ENCODE results near the gene ALDH1L2. TPM values are rescaled to one million over a fixed set of nuclear protein-coding genes. Genes with fewer than 3 reads are reported as not detected.

Gene ALDH1L2
- total RNA-seq, 4 donors from 2014 or later, result 2.1 to 9.1 (median 4.3) TPM

GRCh38 chr12:105076098-105076497, 8.2 kb downstream of the ALDH1L2 start:
- intact Hi-C loops (cut with DNase I), result no loop called here
- no peak overlapping the region for H3K27ac ChIP-seq
- 88 to 96% methylated on average over 1 of the region's 1 CpG for WGBS, 2 donors

GRCh38 chr12:105072888-105073488, 11.3 kb downstream of the ALDH1L2 start:
- TF ChIP-seq CTCF (IDR thresholded peaks at IDR 0.05) (no peak), POLR2A (IDR thresholded peaks at IDR 0.05) (no peak)
- WGBS, 2 donors, result 93 to 98% methylated on average over 6 of the region's 6 CpGs
- no peak overlapping the region for H3K27ac ChIP-seq
- H3K36me3 ChIP-seq, result no peaks in the 10 kb centered on the region
- DNase-seq, result no peak
- H3K4me3 ChIP-seq (replicated peaks in 1 of 3), result no peak overlapping the region
- no peaks in the 10 kb centered on the region for H3K9me3 ChIP-seq
- intact Hi-C loops (cut with DNase I), result no loop called here
- H3K4me1 ChIP-seq, result no peaks in the 10 kb centered on the region
- no peaks in the 10 kb centered on the region for H3K27me3 ChIP-seq

More at GRCh38 chr12:105076098-105076497, 8.2 kb downstream of the ALDH1L2 start:
- Histone ChIP-seq H3K27me3 (no peaks in the 10 kb centered on the region), H3K9me3 (no peaks in the 10 kb centered on the region), H3K4me3 (replicated peaks in 1 of 3) (no peak overlapping the region), H3K36me3 (no peaks in the 10 kb centered on the region), H3K4me1 (no peaks in the 10 kb centered on the region)
- no peak for TF ChIP-seq POLR2A (IDR thresholded peaks at IDR 0.05)
- TF ChIP-seq CTCF (IDR thresholded peaks at IDR 0.05), result no peak
- DNase-seq, result no peak

GRCh38 chr12:105071981-105072380, 12.3 kb downstream of the ALDH1L2 start:
- Histone ChIP-seq H3K27me3 (no peaks in the 10 kb centered on the region), H3K27ac (no peak overlapping the region), H3K4me1 (no peaks in the 10 kb centered on the region), H3K36me3 (no peaks in the 10 kb centered on the region), H3K9me3 (no peaks in the 10 kb centered on the region), H3K4me3 (replicated peaks in 1 of 3) (no peak overlapping the region)
- no peak for DNase-seq
- intact Hi-C loops (cut with DNase I), result no loop called here
- TF ChIP-seq CTCF (IDR thresholded peaks at IDR 0.05) (no peak), POLR2A (IDR thresholded peaks at IDR 0.05) (no peak)
- WGBS, 2 donors, result 95% methylated on average over 3 of the region's 3 CpGs

- no peak overlapping the region for H3K4me3 ChIP-seq (replicated peaks in 1 of 3)
- no peak for TF ChIP-seq POLR2A (IDR thresholded peaks at IDR 0.05)
- TF ChIP-seq CTCF (IDR thresholded peaks at IDR 0.05), result no peak
- intact Hi-C loops (cut with DNase I), result no loop called here
- no peaks in the 10 kb centered on the region for H3K36me3 ChIP-seq
- no peak for DNase-seq
- 59 to 79% methylated on average over 4 of the region's 4 CpGs for WGBS, 2 donors
- no peaks in the 10 kb centered on the region for H3K27me3 ChIP-seq
- no peaks in the 10 kb centered on the region for H3K4me1 ChIP-seq
- no peaks in the 10 kb centered on the region for H3K9me3 ChIP-seq
- H3K27ac ChIP-seq, result no peak overlapping the region
Observed at GRCh38 chr12:105069936-105070702, 14.1 kb downstream of the ALDH1L2 start.

GRCh38 chr12:105067511-105068031, 16.7 kb downstream of the ALDH1L2 start:
- intact Hi-C loops (cut with DNase I), result no loop called here
- no peak for DNase-seq
- Histone ChIP-seq H3K36me3 (no peaks in the 10 kb centered on the region), H3K27ac (no peak overlapping the region), H3K27me3 (no peaks in the 10 kb centered on the region), H3K9me3 (no peaks in the 10 kb centered on the region), H3K4me3 (replicated peaks in 1 of 3) (no peak overlapping the region), H3K4me1 (no peaks in the 10 kb centered on the region)
- no peak for TF ChIP-seq CTCF (IDR thresholded peaks at IDR 0.05)
- no peak for TF ChIP-seq POLR2A (IDR thresholded peaks at IDR 0.05)
- WGBS, 2 donors, result 50 to 59% methylated on average over 6 of the region's 6 CpGs

Data from thyroid gland (tissue), 4 donors.